Uterus (tissue), 4 donors: ENCODE measurements around the gene CATSPERZ. TPM values are rescaled to one million over a fixed set of nuclear protein-coding genes. Genes with fewer than 3 reads are reported as not detected.
A peak's percentile ranks its signal among the peaks of the same experiment; 100 is the strongest.

Source experiments
- DNase-seq, 2 donors: peaks; one replicate each; pipeline ENCODE4 v3.0.0-alpha.2; 2019 to 2020
- H3K27ac ChIP-seq, 2 donors: fragments of 200-600 bp; sonication (generic); 1 replicate in 1 of 2; 2 replicates in 1 of 2; pipeline ENCODE4 v1.5.1; 2016 to 2018
- H3K27me3 ChIP-seq, 2 donors: fragments of 200-600 bp; sonication (generic); one replicate each; pipeline ENCODE4 v1.5.1; 2018 to 2019; ENCODE audit warnings: control low read depth in 1 of 2
- H3K36me3 ChIP-seq, 2 donors: fragments of 200-600 bp; sonication (generic); one replicate each; pipeline ENCODE4 v1.5.1; 2019; ENCODE audit warnings: control low read depth in 1 of 2
- H3K4me1 ChIP-seq, 2 donors: fragments of 200-600 bp; sonication (generic); one replicate each; pipeline ENCODE4 v1.5.1; 2018 to 2019; ENCODE audit warnings: control low read depth in 1 of 2
- H3K4me3 ChIP-seq, 2 donors: fragments of 200-600 bp; sonication (generic); 1 replicate in 1 of 2; 2 replicates in 1 of 2; pipeline ENCODE4 v1.5.1; 2018 to 2019; ENCODE audit warnings: mild to moderate bottlenecking in 1 of 2
- H3K9me3 ChIP-seq, 2 donors: fragments of 200-600 bp; sonication (generic); one replicate each; pipeline ENCODE4 v1.5.1; 2019; ENCODE audit warnings: control low read depth in 1 of 2
- POLR2A ChIP-seq, 2 donors: fragments of 450-650 bp; IDR thresholded peaks; one replicate each; pipeline ENCODE4 v1.6.1; 2016; ENCODE audit warnings: antibody characterized with exemption in 2 of 2, mild to moderate bottlenecking in 1 of 2, moderate library complexity in 1 of 2
- intact Hi-C: fragments of 100-400 bp; cut with DNase I; formaldehyde crosslinking; loops from one replicate; pipeline ENCODE4 v1.15.1; 2023; ENCODE audit warnings: low total_unique reads
- total RNA-seq, 4 donors: library from RNA; depleted of rRNA in 3 of 4; stranded (reverse); fragments of >200 nt in 3 of 4; gene quantifications; one replicate each; pipeline versions ENCODE4 v1.1.0 to v1.2.4, GENCODE V29; 2014 to 2023
- TF ChIP-seq, protein P1 (sequence below), 4 experiments: fragments of 200-600 bp in 2 of 4; fragments of 450-650 bp in 2 of 4; sonication (generic) in 2 of 4; IDR thresholded peaks; one replicate each; pipeline ENCODE4 v1.5.1; 2016 to 2019; ENCODE audit warnings: antibody characterized with exemption in 4 of 4, mild to moderate bottlenecking in 2 of 4, moderate library complexity in 1 of 4
- donor health status: DM: yes; HTN: yes; CAD: no.

The CATSPERZ gene
- total RNA-seq, 4 donors from 2014 or later = not detected

DNA sequence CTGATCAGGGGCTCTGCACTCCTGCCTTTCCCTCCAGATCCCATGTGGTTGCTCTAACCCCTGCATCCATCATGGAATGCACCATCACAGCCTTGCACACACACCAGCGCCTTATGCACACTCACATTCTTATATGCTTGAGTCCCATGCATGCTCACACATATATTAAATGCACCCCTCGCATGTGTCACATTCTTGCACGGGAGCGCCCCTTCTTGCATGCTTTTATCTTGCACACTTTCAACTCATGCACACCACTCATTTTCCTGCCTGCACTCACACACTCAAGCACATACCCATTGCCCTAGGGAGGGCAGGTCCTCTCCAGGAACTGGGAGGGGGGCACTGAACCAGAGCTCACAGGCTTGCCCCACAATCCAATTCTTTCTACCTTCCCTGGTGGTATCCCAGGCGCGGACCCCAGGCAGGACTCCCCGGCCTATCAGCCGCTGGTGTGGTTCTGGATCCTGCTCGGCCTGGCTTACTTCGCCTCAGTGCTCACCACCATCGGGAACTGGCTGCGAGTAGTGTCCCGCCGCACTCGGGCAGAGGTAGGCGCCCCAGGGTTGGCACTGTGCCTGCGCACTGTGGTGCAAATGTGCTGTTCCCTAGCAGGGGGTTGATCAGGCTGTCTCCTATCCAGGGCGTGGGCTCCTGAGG is 2.3 kb upstream of the CATSPERZ start:
- no peak for DNase-seq
- Histone ChIP-seq H3K4me1 (peaks cover 0 to 17% of the 10 kb centered on the region in 2 donors), H3K36me3 (no peaks in the 10 kb centered on the region), H3K27me3 (peaks cover 19% of the 10 kb centered on the region in 2 donors), H3K4me3 (no peak overlapping the region), H3K9me3 (no peaks in the 10 kb centered on the region), H3K27ac (no peak overlapping the region)
- intact Hi-C loops = loop anchor here (5.0 kb wide), 1 partner anchor 91 kb away; the partner anchor contains the start of gene FERMT3
- TF ChIP-seq, protein P1, sequence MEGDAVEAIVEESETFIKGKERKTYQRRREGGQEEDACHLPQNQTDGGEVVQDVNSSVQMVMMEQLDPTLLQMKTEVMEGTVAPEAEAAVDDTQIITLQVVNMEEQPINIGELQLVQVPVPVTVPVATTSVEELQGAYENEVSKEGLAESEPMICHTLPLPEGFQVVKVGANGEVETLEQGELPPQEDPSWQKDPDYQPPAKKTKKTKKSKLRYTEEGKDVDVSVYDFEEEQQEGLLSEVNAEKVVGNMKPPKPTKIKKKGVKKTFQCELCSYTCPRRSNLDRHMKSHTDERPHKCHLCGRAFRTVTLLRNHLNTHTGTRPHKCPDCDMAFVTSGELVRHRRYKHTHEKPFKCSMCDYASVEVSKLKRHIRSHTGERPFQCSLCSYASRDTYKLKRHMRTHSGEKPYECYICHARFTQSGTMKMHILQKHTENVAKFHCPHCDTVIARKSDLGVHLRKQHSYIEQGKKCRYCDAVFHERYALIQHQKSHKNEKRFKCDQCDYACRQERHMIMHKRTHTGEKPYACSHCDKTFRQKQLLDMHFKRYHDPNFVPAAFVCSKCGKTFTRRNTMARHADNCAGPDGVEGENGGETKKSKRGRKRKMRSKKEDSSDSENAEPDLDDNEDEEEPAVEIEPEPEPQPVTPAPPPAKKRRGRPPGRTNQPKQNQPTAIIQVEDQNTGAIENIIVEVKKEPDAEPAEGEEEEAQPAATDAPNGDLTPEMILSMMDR (IDR thresholded peaks at IDR 0.05) = no peak
- no peak for TF ChIP-seq POLR2A (IDR thresholded peaks at IDR 0.05)

GRCh38 chr11:64298966-64299846 is 952 bp upstream of the CATSPERZ start:
- Histone ChIP-seq H3K27me3 (peaks cover 15 to 19% of the 10 kb centered on the region in 2 donors), H3K4me3 (peak overlapping the region; percentile 4 to 16), H3K9me3 (no peaks in the 10 kb centered on the region), H3K27ac (peak overlapping the region in 1 of 2 donors; percentile 63), H3K36me3 (no peaks in the 10 kb centered on the region), H3K4me1 (peaks cover 0 to 20% of the 10 kb centered on the region in 2 donors)
- peak; percentile 43 to 58 for DNase-seq
- intact Hi-C loops = loop anchor here (5.0 kb wide), 1 partner anchor 92 kb away; the partner anchor contains the start of gene FERMT3
- no peak for TF ChIP-seq POLR2A (IDR thresholded peaks at IDR 0.05)
- TF ChIP-seq, protein P1 (IDR thresholded peaks at IDR 0.05) = peak in 1 of 4 experiments; percentile 4

DNA sequence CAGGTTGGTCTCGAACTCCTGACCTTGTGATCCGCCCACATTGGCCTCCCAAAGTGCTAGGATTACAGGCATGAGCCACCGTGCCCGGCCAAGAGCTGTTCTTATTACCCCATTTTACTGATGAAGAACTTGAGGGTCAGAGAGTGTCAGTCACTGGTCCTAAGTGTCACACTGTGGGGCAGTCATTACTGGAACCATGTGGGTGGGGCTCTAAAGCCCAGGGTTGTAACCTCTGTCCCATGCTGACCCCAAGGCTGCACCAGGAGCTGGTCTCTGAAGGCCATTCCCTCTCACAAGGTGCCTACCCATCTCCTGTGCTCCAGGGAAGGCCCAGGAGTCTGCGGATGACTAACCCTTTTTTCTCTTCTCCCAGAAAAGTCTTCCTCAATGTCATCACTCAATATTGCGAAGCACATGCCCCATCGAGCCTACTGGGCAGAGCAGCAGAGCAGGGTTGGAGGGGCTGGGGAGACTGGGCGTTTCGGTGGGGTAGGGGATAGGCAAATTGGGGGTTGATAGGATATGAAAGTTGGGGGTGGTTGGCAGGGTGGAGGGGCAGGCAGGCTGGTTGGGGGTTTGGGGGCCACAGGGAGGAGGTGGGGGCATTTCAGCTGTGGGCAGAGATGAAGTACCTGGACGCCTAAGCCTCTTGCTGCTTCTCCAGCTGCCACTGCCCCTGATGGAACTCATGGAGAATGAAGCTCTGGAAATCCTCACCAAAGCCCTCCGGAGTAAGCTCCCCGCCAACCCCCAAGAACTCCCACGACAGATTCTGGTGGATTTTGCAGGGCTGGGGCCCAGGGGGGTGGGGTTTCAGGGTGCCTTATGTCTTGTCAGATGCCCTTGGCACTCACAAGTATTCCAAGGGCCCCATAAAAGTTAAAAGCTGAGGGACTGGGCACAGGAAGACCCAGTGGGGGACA is 3.2 kb downstream of the CATSPERZ start:
- peak overlapping the region in 1 of 2 donors; percentile 92 for H3K27ac ChIP-seq
- intact Hi-C loops = no loop called here
- H3K36me3 ChIP-seq = no peaks in the 10 kb centered on the region
- peaks cover 0 to 15% of the 10 kb centered on the region in 2 donors for H3K27me3 ChIP-seq
- peaks cover 0 to 28% of the 10 kb centered on the region in 2 donors for H3K4me1 ChIP-seq
- H3K9me3 ChIP-seq = no peaks in the 10 kb centered on the region
- TF ChIP-seq, protein P1 (IDR thresholded peaks at IDR 0.05) = no peak
- no peak for TF ChIP-seq POLR2A (IDR thresholded peaks at IDR 0.05)
- H3K4me3 ChIP-seq = no peak overlapping the region
- no peak for DNase-seq

- no peak for DNase-seq
- peaks cover 0 to 28% of the 10 kb centered on the region in 2 donors for H3K4me1 ChIP-seq
- H3K4me3 ChIP-seq = peak overlapping the region in 1 of 2 donors; percentile 65
- H3K27ac ChIP-seq = peak overlapping the region; percentile 80 to 92
- intact Hi-C loops = no loop called here
- no peaks in the 10 kb centered on the region for H3K36me3 ChIP-seq
- H3K27me3 ChIP-seq = peaks cover 0 to 15% of the 10 kb centered on the region in 2 donors
- TF ChIP-seq, protein P1 (IDR thresholded peaks at IDR 0.05) = no peak
- no peak for TF ChIP-seq POLR2A (IDR thresholded peaks at IDR 0.05)
- H3K9me3 ChIP-seq = no peaks in the 10 kb centered on the region
Measured at GRCh38 chr11:64304032-64304315, 3.8 kb downstream of the CATSPERZ start.
